ENCODE results near the gene PPP2R3A.

The PPP2R3A gene, protein sequence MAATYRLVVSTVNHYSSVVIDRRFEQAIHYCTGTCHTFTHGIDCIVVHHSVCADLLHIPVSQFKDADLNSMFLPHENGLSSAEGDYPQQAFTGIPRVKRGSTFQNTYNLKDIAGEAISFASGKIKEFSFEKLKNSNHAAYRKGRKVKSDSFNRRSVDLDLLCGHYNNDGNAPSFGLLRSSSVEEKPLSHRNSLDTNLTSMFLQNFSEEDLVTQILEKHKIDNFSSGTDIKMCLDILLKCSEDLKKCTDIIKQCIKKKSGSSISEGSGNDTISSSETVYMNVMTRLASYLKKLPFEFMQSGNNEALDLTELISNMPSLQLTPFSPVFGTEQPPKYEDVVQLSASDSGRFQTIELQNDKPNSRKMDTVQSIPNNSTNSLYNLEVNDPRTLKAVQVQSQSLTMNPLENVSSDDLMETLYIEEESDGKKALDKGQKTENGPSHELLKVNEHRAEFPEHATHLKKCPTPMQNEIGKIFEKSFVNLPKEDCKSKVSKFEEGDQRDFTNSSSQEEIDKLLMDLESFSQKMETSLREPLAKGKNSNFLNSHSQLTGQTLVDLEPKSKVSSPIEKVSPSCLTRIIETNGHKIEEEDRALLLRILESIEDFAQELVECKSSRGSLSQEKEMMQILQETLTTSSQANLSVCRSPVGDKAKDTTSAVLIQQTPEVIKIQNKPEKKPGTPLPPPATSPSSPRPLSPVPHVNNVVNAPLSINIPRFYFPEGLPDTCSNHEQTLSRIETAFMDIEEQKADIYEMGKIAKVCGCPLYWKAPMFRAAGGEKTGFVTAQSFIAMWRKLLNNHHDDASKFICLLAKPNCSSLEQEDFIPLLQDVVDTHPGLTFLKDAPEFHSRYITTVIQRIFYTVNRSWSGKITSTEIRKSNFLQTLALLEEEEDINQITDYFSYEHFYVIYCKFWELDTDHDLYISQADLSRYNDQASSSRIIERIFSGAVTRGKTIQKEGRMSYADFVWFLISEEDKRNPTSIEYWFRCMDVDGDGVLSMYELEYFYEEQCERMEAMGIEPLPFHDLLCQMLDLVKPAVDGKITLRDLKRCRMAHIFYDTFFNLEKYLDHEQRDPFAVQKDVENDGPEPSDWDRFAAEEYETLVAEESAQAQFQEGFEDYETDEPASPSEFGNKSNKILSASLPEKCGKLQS (N-terminal part only)

DNA sequence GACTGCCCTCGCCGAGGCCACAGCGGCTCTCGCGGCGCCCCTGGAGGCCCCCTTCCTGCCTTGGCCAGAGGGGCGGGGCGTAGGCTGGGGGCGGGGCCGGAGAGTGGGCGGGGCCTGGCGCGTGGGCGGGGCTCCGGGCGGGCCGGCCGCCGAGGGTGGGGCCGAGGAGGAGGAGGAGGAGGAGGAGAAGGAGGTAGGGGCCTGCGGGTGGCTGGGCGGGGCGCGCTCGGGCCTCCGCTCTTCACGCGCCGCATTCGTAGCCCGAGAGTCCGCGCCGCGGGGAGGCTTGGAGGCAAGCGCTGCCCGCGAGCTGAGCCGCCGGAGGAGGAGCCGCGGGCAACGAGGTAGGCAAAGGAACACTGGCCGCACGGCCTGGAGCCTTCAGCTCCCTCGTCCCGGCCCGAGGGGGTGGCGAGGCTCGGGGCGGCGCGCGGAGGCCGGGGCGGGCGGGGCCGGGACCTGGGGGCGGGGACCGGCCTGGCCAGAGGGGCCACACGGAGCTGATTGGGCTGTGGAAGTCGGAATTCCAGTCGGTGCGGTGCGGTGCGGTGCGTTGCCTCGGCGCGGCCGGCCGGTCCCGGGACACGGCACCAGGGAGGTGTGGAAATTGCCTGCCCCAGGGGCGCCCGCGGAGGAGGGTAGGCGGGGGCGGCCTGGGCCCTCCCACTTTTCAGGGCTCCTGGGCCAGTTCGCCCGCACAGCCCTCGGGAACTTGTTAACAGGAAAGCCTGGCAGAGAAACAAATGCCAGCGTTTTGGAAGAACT is at the start of gene PPP2R3A:
PPP2R3A (plus strand) TSS at position 223 of the 765 bp plus-strand sequence. CDS start 35,771 bp downstream, outside the sequence.
- TF ChIP-seq NFIC (IDR thresholded peaks at IDR 0.05) (no peak), EP300 (IDR thresholded peaks at IDR 0.05; ENCODE audit: borderline replicate concordance) (no peak), TCF12 (IDR thresholded peaks at IDR 0.05; ENCODE audit: low read depth) (no peak), EGR1 (IDR thresholded peaks at IDR 0.05) (peak; percentile 85), ZBTB7A (IDR thresholded peaks at IDR 0.05; ENCODE audit: low read depth) (no peak), YY1 (IDR thresholded peaks at IDR 0.05; ENCODE audit: low read depth) (peak; percentile 70), TAF1 (IDR thresholded peaks at IDR 0.05; ENCODE audit: low read depth) (peak; percentile 2; the same call in 1 of the 2 replicates), CEBPB (IDR thresholded peaks at IDR 0.05) (no peak)
- TF ChIP-seq, protein P1, sequence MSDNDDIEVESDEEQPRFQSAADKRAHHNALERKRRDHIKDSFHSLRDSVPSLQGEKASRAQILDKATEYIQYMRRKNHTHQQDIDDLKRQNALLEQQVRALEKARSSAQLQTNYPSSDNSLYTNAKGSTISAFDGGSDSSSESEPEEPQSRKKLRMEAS (IDR thresholded peaks at IDR 0.05) = peak; percentile 46
- TF ChIP-seq, protein P2, sequence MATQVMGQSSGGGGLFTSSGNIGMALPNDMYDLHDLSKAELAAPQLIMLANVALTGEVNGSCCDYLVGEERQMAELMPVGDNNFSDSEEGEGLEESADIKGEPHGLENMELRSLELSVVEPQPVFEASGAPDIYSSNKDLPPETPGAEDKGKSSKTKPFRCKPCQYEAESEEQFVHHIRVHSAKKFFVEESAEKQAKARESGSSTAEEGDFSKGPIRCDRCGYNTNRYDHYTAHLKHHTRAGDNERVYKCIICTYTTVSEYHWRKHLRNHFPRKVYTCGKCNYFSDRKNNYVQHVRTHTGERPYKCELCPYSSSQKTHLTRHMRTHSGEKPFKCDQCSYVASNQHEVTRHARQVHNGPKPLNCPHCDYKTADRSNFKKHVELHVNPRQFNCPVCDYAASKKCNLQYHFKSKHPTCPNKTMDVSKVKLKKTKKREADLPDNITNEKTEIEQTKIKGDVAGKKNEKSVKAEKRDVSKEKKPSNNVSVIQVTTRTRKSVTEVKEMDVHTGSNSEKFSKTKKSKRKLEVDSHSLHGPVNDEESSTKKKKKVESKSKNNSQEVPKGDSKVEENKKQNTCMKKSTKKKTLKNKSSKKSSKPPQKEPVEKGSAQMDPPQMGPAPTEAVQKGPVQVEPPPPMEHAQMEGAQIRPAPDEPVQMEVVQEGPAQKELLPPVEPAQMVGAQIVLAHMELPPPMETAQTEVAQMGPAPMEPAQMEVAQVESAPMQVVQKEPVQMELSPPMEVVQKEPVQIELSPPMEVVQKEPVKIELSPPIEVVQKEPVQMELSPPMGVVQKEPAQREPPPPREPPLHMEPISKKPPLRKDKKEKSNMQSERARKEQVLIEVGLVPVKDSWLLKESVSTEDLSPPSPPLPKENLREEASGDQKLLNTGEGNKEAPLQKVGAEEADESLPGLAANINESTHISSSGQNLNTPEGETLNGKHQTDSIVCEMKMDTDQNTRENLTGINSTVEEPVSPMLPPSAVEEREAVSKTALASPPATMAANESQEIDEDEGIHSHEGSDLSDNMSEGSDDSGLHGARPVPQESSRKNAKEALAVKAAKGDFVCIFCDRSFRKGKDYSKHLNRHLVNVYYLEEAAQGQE (IDR thresholded peaks at IDR 0.05; ENCODE audit: low read depth) = no peak

DNA sequence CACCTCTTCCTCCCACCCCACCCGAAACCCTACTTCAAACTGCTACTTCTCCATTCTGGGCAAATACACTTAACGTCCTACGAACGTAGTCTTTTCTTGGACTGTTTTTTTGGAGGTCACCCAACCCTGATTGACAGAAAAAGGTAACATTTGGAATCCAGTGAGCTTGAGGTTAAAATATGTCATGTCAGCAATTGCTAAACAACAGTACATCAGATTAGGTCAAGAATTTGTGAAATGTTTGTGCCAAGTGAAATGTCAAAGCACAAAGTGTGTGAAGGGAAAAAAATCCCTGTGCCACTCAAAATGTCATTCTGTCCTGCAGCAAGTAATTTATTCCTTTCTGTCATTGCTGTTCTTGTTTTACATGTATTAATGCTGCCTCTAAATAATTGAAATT is 49.2 kb upstream of the PPP2R3A start:
- TF ChIP-seq TEAD4 (IDR thresholded peaks at IDR 0.05) (no peak), ZBTB7A (IDR thresholded peaks at IDR 0.05; ENCODE audit: low read depth) (no peak), FOXM1 (IDR thresholded peaks at IDR 0.05; ENCODE audit: borderline replicate concordance, low read depth) (no peak), TCF12 (IDR thresholded peaks at IDR 0.05; ENCODE audit: low read depth) (no peak), RAD21 (IDR thresholded peaks at IDR 0.05; ENCODE audit: low read depth) (no peak), EP300 (IDR thresholded peaks at IDR 0.05; ENCODE audit: borderline replicate concordance) (no peak), NFIC (IDR thresholded peaks at IDR 0.05) (no peak), TAF1 (IDR thresholded peaks at IDR 0.05; ENCODE audit: low read depth) (no peak), CEBPB (IDR thresholded peaks at IDR 0.05) (no peak)
- TF ChIP-seq, protein P1 (IDR thresholded peaks at IDR 0.05) = no peak
- TF ChIP-seq, protein P2 (IDR thresholded peaks at IDR 0.05; ENCODE audit: low read depth) = no peak

DNA sequence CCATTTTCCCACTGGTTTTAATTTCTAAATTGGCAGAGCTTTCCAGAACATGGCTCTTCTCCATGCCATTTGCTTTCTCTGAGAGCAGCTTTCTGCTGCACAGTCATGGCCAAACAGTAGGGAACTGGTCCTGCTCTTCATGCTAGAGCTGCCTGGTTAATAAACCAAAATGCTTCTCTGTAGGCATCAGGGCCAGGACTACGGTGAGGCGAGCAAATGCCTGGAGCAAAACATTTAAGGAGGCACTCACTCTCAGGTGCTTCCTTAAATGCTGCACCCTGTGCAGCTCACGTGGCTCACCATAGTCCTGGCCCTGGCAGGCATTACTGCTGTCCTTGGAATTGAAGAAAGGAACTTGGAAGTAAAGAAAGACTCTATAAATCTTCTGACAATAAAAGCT is 48.5 kb upstream of the PPP2R3A start:
- no peak for TF ChIP-seq TCF12 (IDR thresholded peaks at IDR 0.05; ENCODE audit: low read depth)
- TF ChIP-seq, protein P1 (IDR thresholded peaks at IDR 0.05) = no peak
- TF ChIP-seq EP300 (IDR thresholded peaks at IDR 0.05; ENCODE audit: borderline replicate concordance) = no peak

DNA sequence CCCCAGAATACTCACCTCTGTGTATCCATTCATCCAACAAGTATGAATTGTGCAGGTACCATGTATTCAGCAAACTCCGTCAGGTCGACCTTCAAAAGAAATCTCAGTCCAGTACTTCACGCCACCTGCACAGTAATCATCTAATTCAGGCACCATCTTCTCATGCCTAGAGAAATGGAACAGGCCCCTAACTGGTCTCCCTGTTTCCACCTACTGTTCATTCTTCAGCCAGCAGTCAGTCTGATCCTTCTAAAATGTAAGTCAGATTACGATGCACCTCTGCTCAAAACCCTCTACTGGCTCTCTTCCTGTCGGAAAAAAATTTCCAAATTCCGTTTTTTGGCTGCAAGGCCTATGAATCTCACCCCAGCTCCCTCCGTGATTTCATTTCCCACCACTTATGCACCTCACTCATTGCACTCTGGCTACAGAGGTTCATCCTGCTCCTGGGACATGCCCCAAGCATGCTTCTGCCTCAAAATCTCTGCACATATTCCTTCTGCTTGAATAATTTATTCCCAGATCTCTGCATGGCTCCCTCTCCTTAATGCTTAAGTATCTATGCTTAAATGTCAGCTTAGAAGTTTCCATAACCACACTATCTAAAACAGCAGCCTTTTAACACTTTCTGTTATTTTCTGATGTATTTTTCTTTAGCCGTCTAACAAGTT is 47.5 kb upstream of the PPP2R3A start:
- TF ChIP-seq, protein P2 (IDR thresholded peaks at IDR 0.05; ENCODE audit: low read depth) = no peak
- TF ChIP-seq, protein P3, sequence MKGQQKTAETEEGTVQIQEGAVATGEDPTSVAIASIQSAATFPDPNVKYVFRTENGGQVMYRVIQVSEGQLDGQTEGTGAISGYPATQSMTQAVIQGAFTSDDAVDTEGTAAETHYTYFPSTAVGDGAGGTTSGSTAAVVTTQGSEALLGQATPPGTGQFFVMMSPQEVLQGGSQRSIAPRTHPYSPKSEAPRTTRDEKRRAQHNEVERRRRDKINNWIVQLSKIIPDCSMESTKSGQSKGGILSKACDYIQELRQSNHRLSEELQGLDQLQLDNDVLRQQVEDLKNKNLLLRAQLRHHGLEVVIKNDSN (IDR thresholded peaks at IDR 0.05) = no peak
- TF ChIP-seq CEBPB (IDR thresholded peaks at IDR 0.05) (no peak), YY1 (IDR thresholded peaks at IDR 0.05; ENCODE audit: low read depth) (no peak), TEAD4 (IDR thresholded peaks at IDR 0.05) (no peak), EGR1 (IDR thresholded peaks at IDR 0.05) (no peak), RAD21 (IDR thresholded peaks at IDR 0.05; ENCODE audit: low read depth) (no peak), EP300 (IDR thresholded peaks at IDR 0.05; ENCODE audit: borderline replicate concordance) (no peak), FOXM1 (IDR thresholded peaks at IDR 0.05; ENCODE audit: borderline replicate concordance, low read depth) (no peak), TCF12 (IDR thresholded peaks at IDR 0.05; ENCODE audit: low read depth) (no peak), TAF1 (IDR thresholded peaks at IDR 0.05; ENCODE audit: low read depth) (no peak), ZBTB7A (IDR thresholded peaks at IDR 0.05; ENCODE audit: low read depth) (no peak), NFIC (IDR thresholded peaks at IDR 0.05) (no peak), CREB1 (IDR thresholded peaks at IDR 0.05; ENCODE audit: low read depth) (no peak)
- TF ChIP-seq, protein P1 (IDR thresholded peaks at IDR 0.05) = no peak

All from Ishikawa (cell line).